Coronary artery (tissue), 2 donors: ENCODE measurements around the gene ARSK.

Experiments
- DNase-seq: peaks from one replicate; pipeline ENCODE4 v3.0.0-alpha.2; 2017; ENCODE audit warnings: low spot score
- H3K27ac ChIP-seq, 2 donors: fragments of 200-600 bp; sonication (generic); one replicate each; pipeline ENCODE4 v1.5.1; 2016 to 2019
- H3K4me3 ChIP-seq: fragments of 200-600 bp; sonication (generic); 2 replicates; pipeline ENCODE4 v1.5.1; 2016; ENCODE audit warnings: mild to moderate bottlenecking, moderate library complexity
- CTCF ChIP-seq: fragments of 200-600 bp; sonication (generic); IDR thresholded peaks from one replicate; pipeline ENCODE4 v1.5.1; 2019; ENCODE audit warnings: antibody characterized with exemption

ARSK gene

GRCh38 chr5:95520206-95520605, 34.7 kb upstream of the ARSK start:
- TF ChIP-seq CTCF: no peak
- Histone ChIP-seq H3K27ac (no peak overlapping the region), H3K4me3 (no peak overlapping the region)
- no peak for DNase-seq

GRCh38 chr5:95524423-95524822, 30.5 kb upstream of the ARSK start:
- DNase-seq: no peak
- Histone ChIP-seq H3K27ac (no peak overlapping the region), H3K4me3 (no peak overlapping the region)
- no peak for TF ChIP-seq CTCF

GRCh38 chr5:95526871-95527270, 28.0 kb upstream of the ARSK start:
- Histone ChIP-seq H3K4me3 (no peak overlapping the region), H3K27ac (no peak overlapping the region)
- TF ChIP-seq CTCF: no peak
- DNase-seq: no peak

GRCh38 chr5:95528565-95528964, 26.3 kb upstream of the ARSK start:
- Histone ChIP-seq H3K4me3 (no peak overlapping the region), H3K27ac (no peak overlapping the region)
- no peak for TF ChIP-seq CTCF
- no peak for DNase-seq

- Histone ChIP-seq H3K27ac (no peak overlapping the region), H3K4me3 (no peak overlapping the region)
- no peak for TF ChIP-seq CTCF
- no peak for DNase-seq
These were observed 24.5 kb upstream of the ARSK start for GRCh38 chr5:95530416-95530815.

GRCh38 chr5:95531491-95531890, 23.4 kb upstream of the ARSK start:
- Histone ChIP-seq H3K27ac (no peak overlapping the region), H3K4me3 (no peak overlapping the region)
- TF ChIP-seq CTCF: no peak
- DNase-seq: no peak

GRCh38 chr5:95532415-95532814, 22.5 kb upstream of the ARSK start:
- H3K4me3 ChIP-seq: no peak overlapping the region
- TF ChIP-seq CTCF: no peak
- no peak for DNase-seq
- no peak overlapping the region for H3K27ac ChIP-seq
